ENCODE measurements around the gene BOD1.

DNA sequence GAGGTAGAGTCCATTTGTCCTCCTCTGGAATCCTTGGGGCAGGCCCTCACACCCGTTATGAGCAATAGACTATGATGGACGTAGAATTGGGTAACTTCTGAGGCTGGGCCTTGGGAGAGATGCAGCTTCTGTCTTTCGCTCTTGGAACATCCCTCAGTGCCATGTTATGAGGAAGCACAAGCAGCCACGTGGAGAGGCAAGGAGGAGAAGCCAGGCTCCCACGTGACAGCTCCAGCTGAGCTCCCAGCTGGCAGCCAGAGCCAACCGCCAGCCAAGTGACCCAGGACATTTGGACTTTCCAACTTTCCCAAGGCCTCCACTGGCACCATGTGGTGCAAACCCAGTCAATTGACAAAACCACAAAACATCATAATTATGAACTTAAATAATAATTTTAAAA lies 43.0 kb upstream of the BOD1 start:
- TF ChIP-seq, protein P1, sequence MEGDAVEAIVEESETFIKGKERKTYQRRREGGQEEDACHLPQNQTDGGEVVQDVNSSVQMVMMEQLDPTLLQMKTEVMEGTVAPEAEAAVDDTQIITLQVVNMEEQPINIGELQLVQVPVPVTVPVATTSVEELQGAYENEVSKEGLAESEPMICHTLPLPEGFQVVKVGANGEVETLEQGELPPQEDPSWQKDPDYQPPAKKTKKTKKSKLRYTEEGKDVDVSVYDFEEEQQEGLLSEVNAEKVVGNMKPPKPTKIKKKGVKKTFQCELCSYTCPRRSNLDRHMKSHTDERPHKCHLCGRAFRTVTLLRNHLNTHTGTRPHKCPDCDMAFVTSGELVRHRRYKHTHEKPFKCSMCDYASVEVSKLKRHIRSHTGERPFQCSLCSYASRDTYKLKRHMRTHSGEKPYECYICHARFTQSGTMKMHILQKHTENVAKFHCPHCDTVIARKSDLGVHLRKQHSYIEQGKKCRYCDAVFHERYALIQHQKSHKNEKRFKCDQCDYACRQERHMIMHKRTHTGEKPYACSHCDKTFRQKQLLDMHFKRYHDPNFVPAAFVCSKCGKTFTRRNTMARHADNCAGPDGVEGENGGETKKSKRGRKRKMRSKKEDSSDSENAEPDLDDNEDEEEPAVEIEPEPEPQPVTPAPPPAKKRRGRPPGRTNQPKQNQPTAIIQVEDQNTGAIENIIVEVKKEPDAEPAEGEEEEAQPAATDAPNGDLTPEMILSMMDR (IDR thresholded peaks at IDR 0.05), result no peak
- no peak for TF ChIP-seq EP300 (IDR thresholded peaks at IDR 0.05)
